Breast epithelium (tissue), 3 donors: ENCODE data around the gene NRIP1.

Experiments used
- CTCF ChIP-seq, 3 donors: fragments of 450-650 bp; IDR thresholded peaks; one replicate each; pipeline ENCODE4 v1.5.1; 2016 to 2017; ENCODE audit warnings: antibody characterized with exemption in 3 of 3, mild to moderate bottlenecking in 3 of 3, moderate library complexity in 3 of 3
- POLR2A ChIP-seq: fragments of 450-650 bp; IDR thresholded peaks from one replicate; pipeline ENCODE4 v1.6.1; 2016; ENCODE audit warnings: antibody characterized with exemption, mild to moderate bottlenecking, moderate library complexity

DNA sequence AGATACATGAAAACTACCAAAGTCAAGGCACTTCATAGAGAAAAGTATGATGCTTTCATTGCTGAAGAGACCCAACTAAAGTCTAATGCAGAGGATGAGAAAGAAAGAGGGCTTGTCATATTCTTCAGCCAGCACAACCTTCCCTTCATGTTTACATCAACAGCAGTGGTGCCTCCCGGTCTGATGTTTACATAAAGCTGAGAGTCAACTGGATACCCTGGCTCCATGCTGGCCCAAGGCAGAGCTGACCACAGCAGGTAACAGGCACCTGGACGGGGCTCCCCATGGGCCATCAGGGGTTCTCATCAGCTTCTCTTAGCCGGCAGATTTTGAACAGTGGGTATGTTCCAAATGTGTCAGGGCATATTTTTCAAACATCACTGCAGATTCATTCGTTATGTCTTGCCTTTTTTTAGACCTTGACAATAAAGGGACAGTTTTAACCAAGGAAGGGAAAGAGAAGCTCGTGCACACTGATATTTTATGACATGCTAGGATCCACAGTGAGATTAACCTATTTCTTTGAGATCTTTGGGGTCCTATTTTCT lies 117.1 kb downstream of the NRIP1 start:
- TF ChIP-seq CTCF (IDR thresholded peaks at IDR 0.05) (no peak), POLR2A (no peak)
